HG02610 (cell line): Measurements from ENCODE around the gene SLC35F5.
"Not testable (repeated sequence)": the region's sequence is repeated elsewhere in the genome, so short reads cannot be mapped to it uniquely, and the experiment has no call there.

ENCODE experiments used
- ATAC-seq: cut with Tn5 transposase; IDR thresholded peaks from one replicate; pipeline ENCODE4 v1.9.1; 2021; ENCODE audit warnings: mild to moderate bottlenecking, moderate library complexity; ENCODE audit not compliant: unreplicated experiment

The SLC35F5 gene

GRCh38 chr2:113756355-113757137, at the start of gene SLC35F5:
SLC35F5 (minus strand) TSS chr2:113756642; CDS start chr2:113756409, 233 bp downstream.
- peak; percentile 89 for ATAC-seq

- no peak for ATAC-seq
These were observed 42.9 kb upstream of the SLC35F5 start for GRCh38 chr2:113799375-113799774.

DNA sequence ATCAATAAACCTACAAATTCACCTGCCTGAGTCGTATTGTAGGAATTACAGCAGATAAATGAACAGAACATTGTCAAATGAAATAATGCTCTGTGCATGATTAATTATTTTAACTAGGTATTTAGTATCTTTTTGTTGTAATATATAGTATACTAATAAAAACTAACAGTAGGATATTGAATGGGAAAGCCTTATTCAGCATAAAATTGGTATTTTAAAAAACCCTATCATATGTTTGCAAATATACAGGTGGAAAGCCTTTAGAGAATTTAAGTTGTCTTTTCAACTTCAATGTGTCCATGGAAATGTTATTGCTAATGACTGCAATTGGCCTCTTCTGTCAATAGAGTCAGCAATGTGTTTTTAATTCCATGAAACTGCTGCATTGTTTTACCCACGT, 40.8 kb upstream of the SLC35F5 start:
- no peak for ATAC-seq

DNA sequence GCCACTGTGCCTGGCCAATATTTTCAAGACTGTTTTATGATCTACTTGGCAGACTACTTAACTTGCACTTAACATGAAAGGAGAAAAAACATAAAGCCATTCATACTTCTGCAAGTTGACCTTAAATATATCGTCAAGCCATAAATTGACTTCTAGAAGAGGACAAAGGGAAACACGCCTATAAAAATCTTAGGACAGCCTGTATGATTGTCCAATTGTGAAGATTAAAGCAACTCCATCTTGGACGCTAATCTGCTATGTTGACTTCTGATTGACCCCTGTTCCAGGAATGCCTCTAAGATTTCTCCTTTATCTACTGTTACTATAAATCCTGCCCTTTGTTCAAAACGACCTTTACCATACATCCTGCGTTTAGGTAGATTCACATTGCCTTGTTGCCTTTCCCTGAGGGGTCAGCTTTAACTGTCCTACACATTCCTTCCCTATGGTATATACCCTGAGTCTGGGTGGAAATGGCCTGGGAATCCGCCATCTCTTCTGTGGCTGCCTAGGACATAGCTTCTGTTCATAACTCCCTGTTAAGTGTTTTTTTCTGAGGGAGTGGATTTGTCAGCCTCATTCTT, 40.2 kb upstream of the SLC35F5 start:
- ATAC-seq, result no peak

DNA sequence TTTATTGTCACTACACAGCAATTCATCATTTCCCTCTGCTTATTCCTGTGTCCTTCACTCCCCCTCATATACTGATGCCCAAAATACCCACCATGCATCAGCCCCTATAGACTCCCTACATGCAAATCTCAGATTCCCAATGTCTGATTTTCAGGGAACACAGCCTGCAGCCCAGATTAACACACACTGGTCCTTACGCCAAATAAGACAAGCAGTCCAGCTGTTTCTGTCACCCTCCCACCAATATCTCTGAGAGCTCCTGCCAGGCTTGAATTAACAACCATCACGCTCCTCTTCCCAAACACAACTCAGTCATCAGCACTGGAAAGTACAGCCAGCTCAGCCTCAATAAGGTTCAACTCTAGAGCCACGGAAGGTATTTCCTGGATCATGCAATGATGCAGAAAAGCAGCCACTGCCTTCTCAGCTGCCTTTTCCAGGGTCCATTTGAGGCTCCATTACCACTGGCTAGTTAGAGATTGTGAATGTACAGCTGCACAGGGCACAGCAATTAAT, 39.0 kb upstream of the SLC35F5 start:
- ATAC-seq, result no peak

- peak; percentile 98 for ATAC-seq
These were observed 35.5 kb upstream of the SLC35F5 start for GRCh38 chr2:113791697-113792590.

GRCh38 chr2:113784823-113785744, 28.6 kb upstream of the SLC35F5 start:
- no peak for ATAC-seq

GRCh38 chr2:113780472-113780871, 24.0 kb upstream of the SLC35F5 start:
- no peak for ATAC-seq

GRCh38 chr2:113777371-113777770, 20.9 kb upstream of the SLC35F5 start:
- no peak for ATAC-seq

- no peak for ATAC-seq
These were observed 20.5 kb upstream of the SLC35F5 start for GRCh38 chr2:113776949-113777348.

GRCh38 chr2:113774616-113775015, 18.2 kb upstream of the SLC35F5 start:
- ATAC-seq, result not testable (repeated sequence)

- no peak for ATAC-seq
These were observed 14.5 kb upstream of the SLC35F5 start for GRCh38 chr2:113770929-113771328.

GRCh38 chr2:113769555-113769954, 13.1 kb upstream of the SLC35F5 start:
- no peak for ATAC-seq

- ATAC-seq, result no peak
These were observed 12.3 kb upstream of the SLC35F5 start for GRCh38 chr2:113768770-113769169.

DNA sequence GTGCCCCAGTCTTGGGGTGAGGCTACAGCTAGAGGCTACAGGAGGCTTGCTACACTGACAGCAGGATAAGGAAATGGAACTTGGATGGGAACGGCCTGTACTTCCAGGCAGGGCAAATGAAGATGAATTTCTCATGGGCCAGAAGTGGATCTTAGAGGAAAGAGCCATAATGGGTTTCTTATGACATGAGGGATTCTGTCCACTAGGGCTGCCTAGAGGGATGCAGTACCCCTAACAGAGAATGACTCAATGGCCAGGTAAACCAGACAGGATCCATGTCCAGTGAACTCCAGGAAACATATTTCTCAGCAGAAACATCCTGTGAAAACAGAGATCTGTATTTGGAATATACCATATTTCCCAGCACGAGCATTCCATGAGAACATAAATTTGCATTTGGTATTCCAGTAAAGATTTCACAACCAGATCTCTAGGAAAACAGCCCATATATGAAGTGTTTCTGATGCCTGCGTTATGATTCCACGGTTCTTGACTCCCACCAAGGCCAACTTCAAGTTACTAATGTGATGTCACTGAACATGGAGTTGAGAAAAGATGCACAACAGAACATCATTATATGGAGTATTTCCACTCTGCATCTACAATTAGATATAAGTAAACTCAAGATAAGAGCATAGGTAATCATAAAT, 11.5 kb upstream of the SLC35F5 start:
- no peak for ATAC-seq

DNA sequence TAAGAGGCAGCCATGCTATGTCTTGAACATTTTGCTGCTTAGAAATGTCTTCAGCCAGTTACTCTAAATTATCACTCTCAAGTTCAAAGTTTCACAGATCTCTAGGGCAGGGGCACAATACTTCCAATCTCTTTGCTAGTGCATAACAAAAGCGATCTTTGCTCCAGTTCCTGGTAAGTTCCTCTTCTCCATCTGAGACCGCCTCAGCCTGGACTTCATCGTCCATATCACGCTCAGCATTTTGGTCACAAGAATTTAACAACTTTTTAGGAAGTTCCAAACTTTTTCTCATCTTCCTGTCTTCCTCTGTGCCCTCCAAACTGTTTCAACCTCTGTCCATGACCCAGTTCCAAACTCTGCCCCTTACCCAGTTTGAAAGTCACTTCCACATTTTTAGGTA, 8.8 kb upstream of the SLC35F5 start:
- ATAC-seq, result no peak

GRCh38 chr2:113762377-113763118, 6.1 kb upstream of the SLC35F5 start:
- no peak for ATAC-seq

GRCh38 chr2:113760400-113760799, 4.0 kb upstream of the SLC35F5 start:
- no peak for ATAC-seq

GRCh38 chr2:113757138-113757657, 756 bp upstream of the SLC35F5 start:
- ATAC-seq, result no peak
